ENCODE data around the gene RET.

DNA sequence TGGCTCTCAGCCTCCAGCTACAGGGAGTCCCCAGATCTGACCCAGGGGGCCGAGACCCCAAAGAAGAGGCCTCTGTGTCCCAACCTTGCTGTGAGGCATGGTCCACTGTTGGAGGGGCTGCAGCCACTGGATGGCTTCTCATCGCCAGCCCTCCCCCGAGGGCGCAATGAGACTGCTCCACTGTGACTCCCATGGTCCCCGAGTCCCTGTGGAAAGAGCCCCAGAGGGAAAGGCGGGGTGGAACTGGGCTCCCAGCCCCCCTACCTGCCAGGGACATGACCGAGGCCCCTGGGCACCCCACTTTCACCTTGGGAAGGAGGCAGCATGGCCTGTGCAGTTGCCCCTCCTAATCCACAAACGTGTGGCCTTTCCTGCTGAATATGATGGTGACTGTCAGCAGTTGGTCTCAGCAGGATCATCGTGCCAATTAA lies 33.5 kb upstream of the RET start:
- TF ChIP-seq, protein P1, sequence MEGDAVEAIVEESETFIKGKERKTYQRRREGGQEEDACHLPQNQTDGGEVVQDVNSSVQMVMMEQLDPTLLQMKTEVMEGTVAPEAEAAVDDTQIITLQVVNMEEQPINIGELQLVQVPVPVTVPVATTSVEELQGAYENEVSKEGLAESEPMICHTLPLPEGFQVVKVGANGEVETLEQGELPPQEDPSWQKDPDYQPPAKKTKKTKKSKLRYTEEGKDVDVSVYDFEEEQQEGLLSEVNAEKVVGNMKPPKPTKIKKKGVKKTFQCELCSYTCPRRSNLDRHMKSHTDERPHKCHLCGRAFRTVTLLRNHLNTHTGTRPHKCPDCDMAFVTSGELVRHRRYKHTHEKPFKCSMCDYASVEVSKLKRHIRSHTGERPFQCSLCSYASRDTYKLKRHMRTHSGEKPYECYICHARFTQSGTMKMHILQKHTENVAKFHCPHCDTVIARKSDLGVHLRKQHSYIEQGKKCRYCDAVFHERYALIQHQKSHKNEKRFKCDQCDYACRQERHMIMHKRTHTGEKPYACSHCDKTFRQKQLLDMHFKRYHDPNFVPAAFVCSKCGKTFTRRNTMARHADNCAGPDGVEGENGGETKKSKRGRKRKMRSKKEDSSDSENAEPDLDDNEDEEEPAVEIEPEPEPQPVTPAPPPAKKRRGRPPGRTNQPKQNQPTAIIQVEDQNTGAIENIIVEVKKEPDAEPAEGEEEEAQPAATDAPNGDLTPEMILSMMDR (IDR thresholded peaks at IDR 0.05 in 4 of 5, conservative IDR thresholded peaks at IDR 0.05 in 1 of 5), result no peak
- no peak for TF ChIP-seq POLR2A (IDR thresholded peaks at IDR 0.05)
